Neural cell (in vitro differentiated cells): ENCODE results near the gene CSTB. TPM values are rescaled to one million over a fixed set of nuclear protein-coding genes. Genes with fewer than 3 reads are reported as not detected.

ENCODE experiments used
- H2AFZ ChIP-seq: fragments of 200-600, 300-800 bp; sonication (generic), shearing (Covaris generic); 2 replicates; pipeline ENCODE4 v1.6.0; 2014; ENCODE audit warnings: low read depth, mild to moderate bottlenecking, antibody characterized with exemption, low read length, moderate library complexity
- H3F3A ChIP-seq: fragments of 200-600 bp; shearing (Covaris generic); 2 replicates; pipeline ENCODE4 v1.6.1; 2016; ENCODE audit warnings: mild to moderate bottlenecking, moderate library complexity, mixed read lengths, antibody characterized with exemption, low read length; ENCODE audit not compliant: insufficient read depth, poor library complexity, severe bottlenecking
- H3K27ac ChIP-seq: fragments of 200-600, 300-800 bp; sonication (generic), shearing (Covaris generic); 2 replicates; pipeline ENCODE4 v1.5.1; 2014; ENCODE audit warnings: mild to moderate bottlenecking, low read length, moderate library complexity
- H3K27me3 ChIP-seq: fragments of 300-800, 200-600 bp; sonication (generic), shearing (Covaris generic); 2 replicates; pipeline ENCODE4 v1.6.0; 2014; ENCODE audit warnings: mild to moderate bottlenecking, low read depth, low read length, moderate library complexity; ENCODE audit not compliant: insufficient read depth
- H3K36me3 ChIP-seq: fragments of 300-800, 200-600 bp; sonication (generic), shearing (Covaris generic); 2 replicates; pipeline ENCODE4 v1.5.1; 2014; ENCODE audit warnings: mild to moderate bottlenecking, antibody characterized with exemption, low read length, moderate library complexity; ENCODE audit not compliant: insufficient read depth
- H3K4me2 ChIP-seq: fragments of 300-800, 200-600 bp; sonication (generic), shearing (Covaris generic); 2 replicates; pipeline ENCODE4 v1.6.0; 2014; ENCODE audit warnings: mild to moderate bottlenecking, low read length
- H3K4me3 ChIP-seq: fragments of 300-800, 200-600 bp; sonication (generic), shearing (Covaris generic); 2 replicates; pipeline ENCODE4 v1.5.1; 2014; ENCODE audit warnings: mild to moderate bottlenecking, low read length, moderate library complexity
- H3K79me2 ChIP-seq: fragments of 200-600 bp; shearing (Covaris generic); replicated peaks from 2 replicates; pipeline ENCODE4 v1.6.0; 2014; ENCODE audit warnings: mild to moderate bottlenecking, low read length, moderate library complexity; ENCODE audit not compliant: insufficient read depth
- H3K9ac ChIP-seq: fragments of 300-800, 200-600 bp; sonication (generic), shearing (Covaris generic); 2 replicates; pipeline ENCODE4 v1.6.1; 2016; ENCODE audit warnings: mild to moderate bottlenecking, low read length, mixed read lengths
- H3K9me2 ChIP-seq: fragments of 200-600 bp; shearing (Covaris generic); 2 replicates; pipeline ENCODE4 v1.6.1; 2016; ENCODE audit warnings: mild to moderate bottlenecking, low read length, mixed read lengths; ENCODE audit not compliant: insufficient read depth
- H3K9me3 ChIP-seq: fragments of 200-600, 300-800 bp; sonication (generic), shearing (Covaris generic); 2 replicates; pipeline ENCODE4 v1.6.1; 2016; ENCODE audit warnings: mild to moderate bottlenecking, mixed run types, low read length, moderate library complexity, mixed read lengths
- H4K20me1 ChIP-seq: fragments of 200-600 bp; shearing (Covaris generic); 2 replicates; pipeline ENCODE4 v1.6.1; 2016; ENCODE audit warnings: mild to moderate bottlenecking, mixed run types; ENCODE audit not compliant: insufficient read depth
- CTCF ChIP-seq: fragments of 450-650 bp; IDR thresholded peaks from 2 replicates; pipeline ENCODE4 v1.5.1; 2014; ENCODE audit warnings: antibody characterized with exemption, mild to moderate bottlenecking, moderate library complexity; ENCODE audit not compliant: poor library complexity, severe bottlenecking
- EP300 ChIP-seq: fragments of 450-650 bp; conservative IDR thresholded peaks from 2 replicates; pipeline ENCODE4 v1.6.1; 2014; ENCODE audit warnings: antibody characterized with exemption, mild to moderate bottlenecking, moderate library complexity; ENCODE audit not compliant: poor library complexity, severe bottlenecking
- EZH2 ChIP-seq: fragments of 200-600, 300-800 bp; shearing (Covaris generic), sonication (generic); IDR thresholded peaks from 2 replicates; pipeline ENCODE4 v1.6.1; 2014; ENCODE audit warnings: antibody characterized with exemption, low read length, borderline replicate concordance, mild to moderate bottlenecking; ENCODE audit not compliant: insufficient read depth, poor library complexity, severe bottlenecking
- MXI1 ChIP-seq: fragments of 450-650 bp; conservative IDR thresholded peaks from 2 replicates; pipeline ENCODE4 v1.6.1; 2014; ENCODE audit warnings: antibody characterized with exemption, mild to moderate bottlenecking; ENCODE audit not compliant: poor library complexity, severe bottlenecking
- POLR2AphosphoS5 ChIP-seq: IDR thresholded peaks from 2 replicates; pipeline ENCODE4 v1.6.1; 2012
- RAD21 ChIP-seq: fragments of 450-650 bp; conservative IDR thresholded peaks from 2 replicates; pipeline ENCODE4 v1.6.1; 2014; ENCODE audit warnings: antibody characterized with exemption, mild to moderate bottlenecking, moderate library complexity
- REST ChIP-seq: IDR thresholded peaks from 2 replicates; pipeline ENCODE4 v1.6.1; 2012; ENCODE audit warnings: borderline replicate concordance
- SMC3 ChIP-seq: fragments of 450-650 bp; conservative IDR thresholded peaks from 2 replicates; pipeline ENCODE4 v1.6.1; 2014; ENCODE audit warnings: antibody characterized with exemption, mild to moderate bottlenecking, moderate library complexity; ENCODE audit not compliant: poor library complexity
- TAF1 ChIP-seq: IDR thresholded peaks from 2 replicates; pipeline ENCODE4 v1.6.1; 2012; ENCODE audit warnings: low read depth
- polyA plus RNA-seq: library from polyadenylated mRNA; depleted of rRNA; stranded (reverse); fragments of >200 nt; gene quantifications from 2 replicates; pipeline ENCODE4 v1.2.3, GENCODE V29; 2014

The CSTB gene
- polyA plus RNA-seq, 1 donor from 2014 or later = 9.7 TPM

- H3K9me2 ChIP-seq = no peaks in the 10 kb centered on the region
Observed at GRCh38 chr21:43767498-43767983, 8.6 kb downstream of the CSTB start.

More at GRCh38 chr21:43767498-43767983, 8.6 kb downstream of the CSTB start:
- Histone ChIP-seq H3K79me2 (no peaks in the 10 kb centered on the region), H3K27me3 (no peaks in the 10 kb centered on the region), H3K4me2 (no peak overlapping the region), H3K36me3 (no peaks in the 10 kb centered on the region), H3K4me3 (no peak overlapping the region), H2AFZ (no peak overlapping the region), H3K27ac (no peak overlapping the region), H3K9ac (no peak overlapping the region), H4K20me1 (no peaks in the 10 kb centered on the region), H3F3A (no peaks in the 10 kb centered on the region), H3K9me3 (no peaks in the 10 kb centered on the region)
- TF ChIP-seq MXI1 (no peak), TAF1 (no peak), EZH2 (no peak), EP300 (no peak), POLR2AphosphoS5 (no peak), RAD21 (no peak), SMC3 (no peak), CTCF (no peak), REST (no peak)
